ENCODE measurements around the gene NEGR1. TPM values are rescaled to one million over a fixed set of nuclear protein-coding genes. Genes with fewer than 3 reads are reported as not detected.

The NEGR1 gene
- total RNA-seq, 2 experiments from 2014 or later: not detected

DNA sequence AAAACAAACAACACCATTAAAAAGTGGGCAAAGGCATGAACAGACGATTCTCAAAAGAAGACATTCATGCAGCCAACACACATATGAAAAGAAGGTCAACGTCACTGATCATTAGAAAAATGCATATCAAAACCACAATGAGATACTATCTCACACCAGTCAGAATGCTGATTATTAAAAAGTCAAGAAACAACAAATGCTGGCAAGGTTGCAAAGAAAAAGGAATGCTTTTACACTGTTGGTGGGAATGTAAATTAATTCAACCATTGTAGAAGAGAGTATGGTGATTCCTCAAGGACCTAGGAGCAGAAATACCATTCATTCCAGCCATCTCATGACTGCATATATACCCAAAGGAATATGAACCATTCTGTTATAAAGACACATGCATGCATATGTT lies 419.6 kb downstream of the NEGR1 start:
- Mint-ChIP-seq H3K27ac (no peak overlapping the region), H3K27me3 (no peaks in the 10 kb centered on the region), H3K4me1 (peaks cover 4% of the 10 kb centered on the region), H3K36me3 (no peaks in the 10 kb centered on the region), H3K9me3 (no peaks in the 10 kb centered on the region), H3K4me3 (no peak overlapping the region)
- no peak for DNase-seq

DNA sequence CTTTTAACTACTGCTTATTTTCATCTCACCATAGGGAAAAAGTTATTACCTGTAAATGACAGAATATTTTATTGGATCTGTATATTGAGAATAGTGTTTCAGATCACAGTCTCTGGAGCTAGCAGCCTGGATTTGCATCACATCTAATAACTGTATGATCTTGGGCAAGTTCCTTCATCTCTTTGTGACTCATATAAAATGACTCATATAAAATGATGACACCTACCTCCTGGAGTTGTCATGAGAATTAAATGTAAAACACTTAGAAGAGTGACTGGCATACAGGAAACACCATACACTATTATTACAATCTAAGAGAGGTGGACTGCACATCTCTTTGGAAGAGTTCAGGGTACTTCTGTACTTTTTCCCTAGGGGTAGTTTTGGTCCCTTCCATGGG lies 421.3 kb downstream of the NEGR1 start:
- no peaks in the 10 kb centered on the region for H3K36me3 Mint-ChIP-seq
- H3K9me3 Mint-ChIP-seq: no peaks in the 10 kb centered on the region
- H3K27ac Mint-ChIP-seq: no peak overlapping the region
- no peak overlapping the region for H3K4me3 Mint-ChIP-seq
- H3K27me3 Mint-ChIP-seq: no peaks in the 10 kb centered on the region
- H3K4me1 Mint-ChIP-seq: peaks cover 4% of the 10 kb centered on the region
- DNase-seq: no peak

DNA sequence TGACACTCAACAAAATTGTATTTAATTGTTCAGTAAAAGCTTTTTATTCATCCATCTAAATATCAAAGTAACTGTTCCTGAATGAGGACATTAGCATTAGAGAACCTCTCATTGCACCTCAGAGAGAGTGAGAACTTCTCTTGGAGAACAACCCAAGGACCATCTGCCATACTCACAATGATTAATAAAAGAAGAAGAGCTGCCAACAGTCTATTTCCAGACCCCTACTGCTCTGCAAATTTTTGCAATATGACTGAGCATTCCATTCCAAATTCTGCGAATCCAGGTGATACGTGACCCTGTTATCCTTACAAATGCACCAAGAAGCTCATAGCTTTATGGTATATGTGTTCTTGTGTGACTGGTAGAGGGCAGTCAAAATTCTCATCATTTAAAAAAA lies 422.5 kb downstream of the NEGR1 start:
- H3K27me3 Mint-ChIP-seq: no peaks in the 10 kb centered on the region
- no peak overlapping the region for H3K4me3 Mint-ChIP-seq
- no peaks in the 10 kb centered on the region for H3K9me3 Mint-ChIP-seq
- H3K36me3 Mint-ChIP-seq: no peaks in the 10 kb centered on the region
- no peak for DNase-seq
- no peak overlapping the region for H3K27ac Mint-ChIP-seq
- H3K4me1 Mint-ChIP-seq: peaks cover 4% of the 10 kb centered on the region

DNA sequence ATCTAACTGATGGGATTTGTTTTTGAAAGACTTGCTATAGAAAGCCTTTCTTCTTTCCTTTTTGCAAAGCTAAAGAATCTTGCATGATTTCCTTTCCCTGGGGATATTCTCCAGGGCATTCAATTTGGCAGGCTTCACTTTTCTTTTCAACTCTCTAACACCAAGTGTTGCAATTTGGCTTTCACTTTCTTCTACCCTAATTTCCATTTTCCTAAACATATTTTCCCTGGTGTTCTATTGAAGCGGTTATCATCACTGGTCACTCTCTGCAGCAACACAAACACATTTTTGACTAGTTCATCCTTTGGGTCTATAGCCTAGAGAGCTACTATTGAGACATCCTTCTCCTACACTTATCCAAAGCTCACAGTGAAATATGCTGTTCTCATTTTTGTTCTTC lies 424.5 kb downstream of the NEGR1 start:
- Mint-ChIP-seq H3K4me1 (peaks cover 4% of the 10 kb centered on the region), H3K9me3 (no peaks in the 10 kb centered on the region), H3K4me3 (no peak overlapping the region), H3K27ac (no peak overlapping the region), H3K36me3 (no peaks in the 10 kb centered on the region), H3K27me3 (no peaks in the 10 kb centered on the region)
- DNase-seq: no peak

DNA sequence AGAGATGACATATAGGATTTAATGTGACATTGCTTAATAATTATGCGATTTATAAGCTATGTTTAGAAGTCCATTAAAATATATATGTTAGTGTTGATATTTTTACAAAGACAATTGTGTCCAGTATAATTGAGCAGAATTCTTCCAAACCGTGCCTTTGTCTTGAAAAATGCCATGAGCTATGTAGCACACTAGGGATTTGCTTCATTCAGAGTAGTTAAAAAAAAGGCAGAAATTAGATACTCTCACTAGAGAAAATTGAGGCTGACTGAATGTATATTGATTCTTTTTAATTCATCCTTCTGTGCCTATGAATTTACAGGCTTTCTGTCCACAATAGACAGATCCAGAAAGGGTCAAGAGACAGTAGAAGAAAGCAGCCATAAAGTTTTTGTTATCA lies 429.0 kb downstream of the NEGR1 start:
- H3K36me3 Mint-ChIP-seq: no peaks in the 10 kb centered on the region
- no peak overlapping the region for H3K4me3 Mint-ChIP-seq
- H3K27ac Mint-ChIP-seq: no peak overlapping the region
- H3K4me1 Mint-ChIP-seq: peaks cover 2% of the 10 kb centered on the region
- DNase-seq: no peak
- H3K9me3 Mint-ChIP-seq: no peaks in the 10 kb centered on the region
- no peaks in the 10 kb centered on the region for H3K27me3 Mint-ChIP-seq

DNA sequence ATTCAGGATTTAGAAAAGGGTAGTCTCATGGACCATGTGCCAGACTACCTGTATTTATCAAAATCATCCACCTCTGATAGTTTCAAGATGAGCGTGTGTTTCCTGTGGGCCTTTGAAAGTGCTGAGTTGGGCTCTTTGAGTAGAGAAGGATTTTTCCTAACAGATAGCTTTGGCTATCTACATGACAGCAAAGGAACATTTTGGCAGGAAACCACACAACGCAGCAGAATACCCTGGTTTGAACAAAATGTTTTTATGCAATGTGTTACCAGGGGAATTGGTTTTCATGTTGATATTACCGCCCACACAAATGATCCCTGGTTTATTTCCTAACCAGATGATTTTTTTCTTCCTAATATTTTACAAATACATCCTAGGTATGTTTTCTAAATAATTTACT lies 431.4 kb downstream of the NEGR1 start:
- Mint-ChIP-seq H3K9me3 (no peaks in the 10 kb centered on the region), H3K4me1 (peaks cover 2% of the 10 kb centered on the region), H3K4me3 (no peak overlapping the region), H3K27me3 (no peaks in the 10 kb centered on the region), H3K27ac (no peak overlapping the region), H3K36me3 (no peaks in the 10 kb centered on the region)
- no peak for DNase-seq

DNA sequence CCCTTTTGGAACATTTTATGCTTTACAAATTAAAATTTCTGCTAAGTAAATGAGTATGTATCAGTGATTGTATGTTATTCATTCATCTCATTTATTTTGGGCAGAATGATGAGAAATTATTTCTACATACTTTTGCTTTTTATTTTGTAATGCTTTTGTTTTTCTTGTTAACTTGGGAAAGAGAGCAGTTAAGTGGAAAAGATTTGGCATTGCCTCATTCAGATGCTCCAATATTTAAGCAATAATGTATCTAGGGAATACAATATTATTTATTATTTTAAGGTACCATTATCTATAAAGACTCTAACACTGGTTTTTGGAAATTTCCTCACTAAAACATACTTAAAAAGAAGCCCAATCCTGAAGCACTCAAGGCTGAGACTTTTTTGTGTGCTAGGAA lies 431.8 kb downstream of the NEGR1 start:
- H3K9me3 Mint-ChIP-seq: no peaks in the 10 kb centered on the region
- no peaks in the 10 kb centered on the region for H3K27me3 Mint-ChIP-seq
- no peak for DNase-seq
- no peaks in the 10 kb centered on the region for H3K36me3 Mint-ChIP-seq
- H3K27ac Mint-ChIP-seq: no peak overlapping the region
- H3K4me3 Mint-ChIP-seq: no peak overlapping the region
- H3K4me1 Mint-ChIP-seq: peaks cover 2% of the 10 kb centered on the region

DNA sequence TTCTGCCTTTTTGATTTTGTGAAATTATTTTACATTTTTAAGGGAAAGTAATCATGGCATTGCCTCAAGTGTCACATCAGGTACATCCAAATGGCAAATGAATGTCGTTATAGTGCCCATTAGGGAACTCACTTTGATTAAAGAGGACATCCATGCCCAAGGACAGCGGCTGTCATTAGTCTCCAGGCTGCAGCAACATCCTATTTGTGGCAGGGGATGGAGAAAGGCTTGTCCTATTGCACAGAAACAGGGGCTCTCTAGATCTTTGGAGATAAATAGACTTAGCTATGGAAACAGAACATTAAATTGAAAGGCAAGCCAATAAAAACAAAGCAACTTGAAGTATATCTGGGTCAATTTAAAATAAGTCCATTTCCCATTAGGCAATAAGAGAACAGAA lies 439.3 kb downstream of the NEGR1 start:
- Mint-ChIP-seq H3K9me3 (no peaks in the 10 kb centered on the region), H3K4me1 (no peaks in the 10 kb centered on the region), H3K27me3 (no peaks in the 10 kb centered on the region), H3K4me3 (no peak overlapping the region), H3K36me3 (no peaks in the 10 kb centered on the region), H3K27ac (no peak overlapping the region)
- DNase-seq: no peak

DNA sequence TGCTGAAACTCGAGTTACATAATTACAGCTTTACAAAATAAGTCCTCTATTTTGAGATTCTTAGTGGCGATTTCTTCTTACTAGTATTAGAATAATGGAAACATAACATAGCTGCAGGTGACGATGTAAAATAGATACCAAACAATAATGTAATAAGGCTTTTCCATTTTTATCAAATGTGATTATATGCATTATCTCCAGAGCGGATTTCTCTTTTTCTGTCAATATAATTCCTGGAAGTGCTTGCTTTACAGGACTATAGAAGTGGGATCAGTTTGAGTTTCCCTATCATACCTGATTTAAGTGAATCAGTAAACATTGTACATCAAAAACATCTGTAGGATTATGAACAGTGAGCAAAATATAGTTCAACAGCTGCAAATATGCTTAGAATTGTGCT lies 442.5 kb downstream of the NEGR1 start:
- Mint-ChIP-seq H3K4me1 (no peaks in the 10 kb centered on the region), H3K27me3 (no peaks in the 10 kb centered on the region), H3K27ac (no peak overlapping the region), H3K36me3 (no peaks in the 10 kb centered on the region), H3K9me3 (no peaks in the 10 kb centered on the region), H3K4me3 (no peak overlapping the region)
- no peak for DNase-seq

DNA sequence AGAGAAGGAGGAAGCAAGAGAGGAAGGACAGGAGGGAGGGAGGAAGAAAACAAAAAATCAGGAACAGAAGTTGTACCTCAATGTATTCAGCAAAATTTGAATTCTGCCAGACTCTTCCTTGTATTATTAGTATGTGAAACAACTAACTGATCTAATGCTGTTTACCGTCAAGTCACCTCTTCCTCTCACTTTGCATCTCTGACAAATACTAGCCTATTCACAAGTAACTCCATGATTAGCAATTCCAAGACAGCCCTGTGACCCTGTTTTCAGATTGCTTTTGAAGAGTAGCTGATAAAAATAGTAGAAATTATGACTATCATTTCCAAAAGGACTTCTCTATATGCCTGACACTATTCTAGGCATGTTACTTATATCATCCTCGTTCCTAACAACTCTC lies 445.4 kb downstream of the NEGR1 start:
- no peaks in the 10 kb centered on the region for H3K4me1 Mint-ChIP-seq
- H3K27ac Mint-ChIP-seq: no peak overlapping the region
- H3K27me3 Mint-ChIP-seq: no peaks in the 10 kb centered on the region
- H3K9me3 Mint-ChIP-seq: no peaks in the 10 kb centered on the region
- no peaks in the 10 kb centered on the region for H3K36me3 Mint-ChIP-seq
- no peak overlapping the region for H3K4me3 Mint-ChIP-seq
- no peak for DNase-seq

DNA sequence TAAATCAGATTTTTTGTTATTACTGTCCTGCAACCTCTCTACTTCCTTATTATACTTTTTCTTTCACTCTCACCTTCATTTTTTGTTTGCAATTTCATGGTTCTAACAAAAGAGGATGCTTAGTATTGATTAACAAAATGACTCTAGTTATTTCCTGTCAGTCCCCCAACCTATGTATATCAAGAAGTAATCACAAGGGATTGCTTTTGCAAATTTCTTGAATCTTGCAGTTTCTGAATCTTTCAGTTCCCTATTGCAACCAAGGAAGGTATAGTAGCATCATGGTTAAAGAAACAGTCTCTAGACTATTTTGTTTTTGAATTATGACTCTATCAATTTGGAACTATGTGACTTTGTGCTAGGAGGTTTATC lies 446.9 kb downstream of the NEGR1 start:
- H3K27ac Mint-ChIP-seq: no peak overlapping the region
- no peak overlapping the region for H3K4me3 Mint-ChIP-seq
- H3K4me1 Mint-ChIP-seq: no peaks in the 10 kb centered on the region
- H3K27me3 Mint-ChIP-seq: no peaks in the 10 kb centered on the region
- no peaks in the 10 kb centered on the region for H3K36me3 Mint-ChIP-seq
- no peaks in the 10 kb centered on the region for H3K9me3 Mint-ChIP-seq
- no peak for DNase-seq

DNA sequence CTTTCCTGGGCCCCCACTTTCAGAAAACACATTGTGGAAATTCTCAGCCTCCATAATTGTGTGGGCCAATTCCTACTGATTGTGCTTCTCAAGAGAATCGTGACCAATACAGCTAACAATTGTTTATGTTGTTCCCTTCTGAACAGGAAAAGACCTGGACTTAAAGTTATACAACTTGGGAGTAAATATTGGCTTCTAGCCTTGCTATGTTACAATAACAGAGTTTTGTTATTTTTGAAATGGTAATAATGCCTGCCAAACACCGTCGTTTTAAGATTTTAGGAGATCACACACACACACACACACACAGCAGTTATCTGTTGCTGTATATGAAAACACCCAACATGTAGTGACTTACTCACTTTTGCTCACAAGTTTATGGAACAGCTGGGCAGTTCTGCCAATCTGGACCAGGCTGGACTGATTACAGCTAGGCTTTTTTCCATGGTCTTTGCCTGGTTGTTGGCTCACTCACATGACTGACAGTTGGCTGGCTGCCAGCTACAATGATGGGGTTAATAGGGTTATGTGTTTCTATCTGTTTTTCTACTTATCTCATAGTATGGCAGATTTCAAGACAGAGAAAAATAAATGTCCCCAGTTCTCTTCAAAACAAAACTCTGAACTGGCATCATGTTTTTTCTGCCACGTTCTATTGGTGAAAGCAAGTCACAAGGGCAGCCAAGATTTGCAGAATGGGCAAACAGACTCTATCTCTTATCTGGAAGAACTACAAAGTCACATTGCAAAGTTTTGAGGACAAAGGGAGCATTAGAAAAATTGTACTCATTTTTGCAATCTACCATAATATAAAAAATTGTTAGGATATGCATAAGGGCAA lies 447.5 kb downstream of the NEGR1 start:
- no peaks in the 10 kb centered on the region for H3K27me3 Mint-ChIP-seq
- H3K9me3 Mint-ChIP-seq: no peaks in the 10 kb centered on the region
- H3K36me3 Mint-ChIP-seq: no peaks in the 10 kb centered on the region
- no peak for DNase-seq
- H3K27ac Mint-ChIP-seq: no peak overlapping the region
- H3K4me3 Mint-ChIP-seq: no peak overlapping the region
- H3K4me1 Mint-ChIP-seq: no peaks in the 10 kb centered on the region

DNA sequence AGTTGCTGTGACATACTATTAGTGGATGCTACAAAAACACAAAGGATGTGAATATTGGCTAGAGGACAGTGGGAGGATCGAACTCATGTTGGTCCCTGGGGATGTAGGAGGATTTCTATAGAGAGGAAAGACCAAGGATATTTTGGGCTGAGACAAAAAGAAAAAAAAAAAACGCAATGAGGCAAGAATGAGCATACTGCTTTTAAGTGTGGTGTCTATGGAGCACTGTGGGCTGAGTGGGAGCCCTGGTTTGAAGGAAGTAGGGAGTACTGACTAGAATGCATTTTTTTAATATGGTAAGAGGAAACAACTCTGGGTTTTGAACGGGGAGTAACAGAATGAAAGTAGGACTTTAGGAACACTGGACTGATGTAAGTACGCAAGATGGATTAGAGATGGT lies 450.7 kb downstream of the NEGR1 start:
- Mint-ChIP-seq H3K9me3 (no peaks in the 10 kb centered on the region), H3K4me3 (no peak overlapping the region), H3K27ac (no peak overlapping the region)

DNA sequence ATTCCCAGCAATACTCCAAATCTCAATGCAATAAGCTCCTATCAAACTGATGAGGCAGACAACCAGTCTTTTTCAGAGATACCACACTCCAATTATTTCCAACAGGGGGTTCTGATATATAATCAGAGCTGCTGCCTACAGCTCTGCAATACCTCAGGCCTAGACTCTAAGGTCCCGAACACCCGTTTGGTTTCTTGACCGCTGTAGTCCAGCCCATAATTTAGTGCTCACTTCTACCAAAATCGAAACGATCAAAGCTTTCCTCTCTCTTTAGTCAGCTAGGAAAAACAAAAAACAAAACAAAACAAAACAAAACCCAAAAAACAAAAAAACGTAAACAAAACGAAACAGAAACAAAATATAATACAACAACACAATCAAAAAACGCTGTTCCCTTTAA lies 453.0 kb downstream of the NEGR1 start:
- H3K4me3 Mint-ChIP-seq: no peak overlapping the region
- no peak for DNase-seq
- no peaks in the 10 kb centered on the region for H3K36me3 Mint-ChIP-seq
- no peaks in the 10 kb centered on the region for H3K27me3 Mint-ChIP-seq
- H3K27ac Mint-ChIP-seq: no peak overlapping the region
- H3K4me1 Mint-ChIP-seq: no peaks in the 10 kb centered on the region
- H3K9me3 Mint-ChIP-seq: no peaks in the 10 kb centered on the region

More for the DNA sequence above, 450.7 kb downstream of the NEGR1 start:
- Mint-ChIP-seq H3K27me3 (no peaks in the 10 kb centered on the region), H3K36me3 (no peaks in the 10 kb centered on the region), H3K4me1 (no peaks in the 10 kb centered on the region)
- no peak for DNase-seq

DNA sequence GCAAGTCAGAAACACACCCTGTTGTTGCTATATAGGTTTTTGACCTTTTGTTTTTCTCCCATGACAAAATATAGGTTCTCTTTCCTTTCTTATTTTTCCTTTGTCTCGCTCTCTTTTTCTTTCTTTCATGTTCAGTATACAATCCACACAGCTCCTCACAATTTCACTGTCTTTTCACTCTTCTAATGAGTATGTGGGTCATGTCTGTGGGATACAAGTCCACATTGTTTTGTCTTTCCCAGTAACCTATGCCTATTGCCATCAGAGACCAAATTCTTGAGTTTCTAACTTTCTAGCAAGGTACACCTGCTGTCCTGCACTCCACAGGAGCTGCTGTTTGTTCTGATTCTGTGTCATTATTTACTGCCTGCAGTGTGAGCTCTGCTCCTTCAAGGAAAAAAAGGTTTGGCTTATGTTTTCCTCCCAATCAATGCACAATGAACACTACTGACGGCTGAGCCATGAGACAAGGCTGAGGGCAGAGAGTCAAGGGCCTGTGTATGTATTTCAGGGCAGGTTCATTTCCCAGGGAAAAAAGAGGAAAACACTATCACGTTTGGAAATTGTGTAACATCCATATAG lies 453.8 kb downstream of the NEGR1 start:
- H3K27ac Mint-ChIP-seq: no peak overlapping the region
- H3K4me3 Mint-ChIP-seq: no peak overlapping the region
- no peaks in the 10 kb centered on the region for H3K4me1 Mint-ChIP-seq
- H3K9me3 Mint-ChIP-seq: no peaks in the 10 kb centered on the region
- no peak for DNase-seq
- H3K27me3 Mint-ChIP-seq: no peaks in the 10 kb centered on the region
- no peaks in the 10 kb centered on the region for H3K36me3 Mint-ChIP-seq

DNA sequence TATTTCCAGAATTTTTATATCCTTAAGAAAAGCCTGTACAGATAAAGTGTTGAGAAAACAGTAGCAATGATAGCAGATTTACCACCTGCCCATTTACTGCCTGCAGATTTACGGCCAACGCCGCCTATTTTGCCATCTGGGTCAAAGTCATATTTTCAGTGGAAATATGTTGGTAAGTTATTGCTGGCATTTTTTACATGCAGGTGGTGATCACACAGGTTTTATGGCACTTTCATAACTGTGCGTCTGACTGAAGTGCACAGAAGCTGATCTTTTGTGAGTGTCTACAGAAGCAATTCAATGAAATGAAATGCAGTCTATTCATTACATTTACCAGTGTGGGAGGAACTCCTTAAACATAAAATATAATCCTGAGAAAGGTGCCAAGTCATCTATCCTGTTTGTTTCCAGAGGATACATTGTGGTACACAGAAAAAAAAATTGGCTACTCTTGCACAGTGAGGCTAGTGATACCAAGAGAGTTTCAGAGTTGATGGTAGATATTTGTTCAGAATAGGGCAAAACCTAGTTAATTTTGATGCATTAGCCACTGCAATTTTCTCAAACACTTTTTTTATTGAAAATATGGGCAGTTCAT lies 458.5 kb downstream of the NEGR1 start:
- H3K4me1 Mint-ChIP-seq: no peaks in the 10 kb centered on the region
- no peaks in the 10 kb centered on the region for H3K27me3 Mint-ChIP-seq
- H3K4me3 Mint-ChIP-seq: no peak overlapping the region
- H3K27ac Mint-ChIP-seq: no peak overlapping the region
- H3K36me3 Mint-ChIP-seq: no peaks in the 10 kb centered on the region
- H3K9me3 Mint-ChIP-seq: no peaks in the 10 kb centered on the region
- no peak for DNase-seq
